GM12801 (cell line): ENCODE data around the gene OTOP3.

Experiments
- CTCF ChIP-seq: IDR thresholded peaks from one replicate; pipeline ENCODE4 v1.5.1; 2011; ENCODE audit warnings: control low read depth; ENCODE audit not compliant: insufficient read length; ENCODE audit errors: extremely low read depth

The OTOP3 gene

GRCh38 chr17:74935585-74936469, at the start of gene OTOP3:
OTOP3 (plus strand) TSS chr17:74935898; CDS start chr17:74935922, 24 bp downstream.
- TF ChIP-seq CTCF: no peak

- no peak for TF ChIP-seq CTCF
Measured at GRCh38 chr17:74888469-74888868, 47.2 kb upstream of the OTOP3 start.

GRCh38 chr17:74890554-74890953, 45.1 kb upstream of the OTOP3 start:
- no peak for TF ChIP-seq CTCF

GRCh38 chr17:74892013-74892841, 43.5 kb upstream of the OTOP3 start:
- TF ChIP-seq CTCF: no peak

GRCh38 chr17:74892974-74893911, 42.5 kb upstream of the OTOP3 start, which contains the start of gene FADS6:
FADS6 (minus strand) TSS chr17:74893633; CDS start chr17:74893595, 38 bp downstream.
- TF ChIP-seq CTCF: no peak

GRCh38 chr17:74893936-74894671, 41.6 kb upstream of the OTOP3 start:
- no peak for TF ChIP-seq CTCF
